K562 (cell line): ENCODE data around the gene KRTAP3-3. TPM values are rescaled to one million over a fixed set of nuclear protein-coding genes. Genes with fewer than 3 reads are reported as not detected.

ENCODE experiments used
- ATAC-seq: fragments of 200-7000 bp; cut with Tn5 transposase; 3 replicates; pipeline ENCODE4 v1.9.1; 2020; ENCODE audit warnings: moderate library complexity
- BruUV-seq: library from RNA; stranded (reverse); fragments of 400-500 nt; replicated peaks from 2 replicates; lab custom pipeline; 2021; lab: Mats Ljungman, UMichigan
- CTCF ChIA-PET: fragments of 300-600 bp; formaldehyde crosslinking; extraction: SDS; loops from one replicate; lab custom pipeline; 2021; ENCODE audit warnings: low intra/inter-chr PET ratio; lab: Yijun Ruan, JAX
- POLR2A ChIA-PET: fragments of 300-600, 350-650 bp; sonication (Branson Sonifier 250); formaldehyde crosslinking; extraction: SDS; loops from one replicate; lab custom pipeline; 2021; ENCODE audit warnings: antibody characterized with exemption, inconsistent platforms; lab: Yijun Ruan, JAX
- DNase-seq, 4 experiments: peaks; one replicate each; pipeline versions ENCODE4 v3.0.0 to v3.0.0-alpha.2; 2011 to 2018; ENCODE audit warnings: low spot score in 3 of 4, mixed read lengths in 3 of 4; ENCODE audit errors: extremely low read depth in 1 of 4
- FAIRE-seq: peaks from 2 replicates; lab custom pipeline; 2011; peaks lifted over from hg19 to GRCh38; lab: Jason Lieb, UNC
- H2AFZ ChIP-seq: 2 replicates; pipeline ENCODE4 v1.6.0; 2011; ENCODE audit warnings: low read depth, low read length, control low read depth, inconsistent platforms
- H3K27ac ChIP-seq: fragments of 200-600 bp; 3 replicates; pipeline ENCODE4 v1.8.0; 2011; ENCODE audit warnings: low read depth, mild to moderate bottlenecking, control low read depth, inconsistent platforms, low read length, moderate library complexity, mixed read lengths; ENCODE audit errors: extremely low read depth
- H3K27me3 ChIP-seq, 2 experiments: fragments of 300-600 bp in 1 of 2; 2 replicates in 1 of 2; 3 replicates in 1 of 2; pipeline versions ENCODE4 v1.6.0 to v1.8.0; 2011; ENCODE audit warnings: inconsistent platforms in 2 of 2, low read length in 2 of 2, mild to moderate bottlenecking in 1 of 2, mixed read lengths in 1 of 2, moderate library complexity in 1 of 2; ENCODE audit not compliant: control insufficient read depth in 2 of 2, insufficient read depth in 2 of 2
- H3K36me3 ChIP-seq: fragments of 300-600 bp; 3 replicates; pipeline ENCODE4 v1.8.0; 2011; ENCODE audit warnings: mild to moderate bottlenecking, low read length, inconsistent platforms; ENCODE audit not compliant: control insufficient read depth, insufficient read depth
- H3K4me1 ChIP-seq, 2 experiments: fragments of 200-600 bp in 1 of 2; replicated peaks in 1 of 2; 2 replicates in 1 of 2; 3 replicates in 1 of 2; pipeline versions ENCODE4 v1.5.1 to v1.8.0; 2011; ENCODE audit warnings: inconsistent platforms in 2 of 2, low read length in 2 of 2, mild to moderate bottlenecking in 1 of 2, mixed read lengths in 1 of 2, moderate library complexity in 1 of 2; ENCODE audit not compliant: control insufficient read depth in 2 of 2, insufficient read depth in 2 of 2
- H3K4me2 ChIP-seq: 2 replicates; pipeline ENCODE4 v1.6.1; 2011; ENCODE audit warnings: low read length, control low read depth, inconsistent platforms, mixed read lengths; ENCODE audit not compliant: insufficient read depth
- H3K4me3 ChIP-seq: fragments of 200-600 bp; sonication (generic), shearing (Covaris generic); 2 replicates; pipeline ENCODE4 v1.5.1; 2016; ENCODE audit warnings: control low read depth, inconsistent platforms
- H3K79me2 ChIP-seq: fragments of 200-600 bp; 3 replicates; pipeline ENCODE4 v1.8.0; 2011; ENCODE audit warnings: low read length, inconsistent platforms; ENCODE audit not compliant: control insufficient read depth, insufficient read depth
- H3K9ac ChIP-seq, 2 experiments: 2 replicates each; pipeline versions ENCODE4 v1.6.0 to v1.6.1; 2011; ENCODE audit warnings: low read depth in 2 of 2, low read length in 2 of 2, control low read depth in 1 of 2, inconsistent platforms in 1 of 2, mild to moderate bottlenecking in 1 of 2, mixed read lengths in 1 of 2; ENCODE audit not compliant: insufficient read depth in 1 of 2
- H3K9me1 ChIP-seq: one replicate; pipeline ENCODE4 v1.6.0; 2011; ENCODE audit warnings: inconsistent platforms, mild to moderate bottlenecking, low read length, moderate library complexity; ENCODE audit not compliant: control insufficient read depth, insufficient read depth
- H3K9me3 ChIP-seq: replicated peaks from 2 replicates; pipeline ENCODE4 v1.5.1; 2011; ENCODE audit warnings: low read depth, low read length, inconsistent platforms; ENCODE audit not compliant: control insufficient read depth, insufficient read depth
- H4K20me1 ChIP-seq: replicated peaks from 2 replicates; pipeline ENCODE4 v1.6.1; 2011; ENCODE audit warnings: low read length, inconsistent platforms, mixed read lengths; ENCODE audit not compliant: control insufficient read depth, insufficient read depth
- BRD4 ChIP-seq: fragments of 200-600 bp; sonication (generic); IDR thresholded peaks from 2 replicates; pipeline ENCODE4 v1.6.1; 2017; ENCODE audit warnings: inconsistent platforms
- RBM25 ChIP-seq: fragments of 200-400 bp; formaldehyde crosslinking; IDR thresholded peaks from 2 replicates; pipeline ENCODE4 v1.6.1; 2018; ENCODE audit warnings: low read length, low read depth, moderate library complexity; ENCODE audit not compliant: severe bottlenecking
- ZFP1 ChIP-seq: fragments of 450-650 bp; formaldehyde crosslinking; IDR thresholded peaks from 2 replicates; pipeline ENCODE4 v1.4.0; 2020; ENCODE audit warnings: mild to moderate bottlenecking, mixed read lengths
- ZNF717 ChIP-seq: fragments of 250-450 bp; sonication (Bioruptor Pico); IDR thresholded peaks from 2 replicates; pipeline ENCODE4 v1.5.0; 2021
- WGBS: fragments of 100-300 bp; shearing (Covaris generic); methylation state at CpG from one replicate; pipeline ENCODE4 v1.1.6; 2016; ENCODE audit warnings: low coverage, mixed read lengths; ENCODE audit not compliant: insufficient coverage; ENCODE audit errors: missing lambda C conversion rate; 5-methylcytosine and 5-hydroxymethylcytosine counted together
- in situ Hi-C: fragments of 300-500 bp; cut with MboI; formaldehyde crosslinking; loops from 4 replicates; pipeline ENCODE4 v1.15.0; 2018; ENCODE audit warnings: inconsistent platforms, mixed read lengths
- intact Hi-C: fragments of 100-400 bp; cut with micrococcal nuclease; formaldehyde crosslinking; loops from 2 replicates; pipeline ENCODE4 v1.14.2; 2022
- polyA plus RNA-seq, 8 experiments: library from polyadenylated mRNA; depleted of rRNA in 4 of 8; stranded (reverse) in 5 of 8; unstranded in 3 of 8; fragments of >200 nt; fragmentation: Nextera tagmentation in 2 of 8; fragmentation: Illumina TruSeq in 1 of 8; extraction: Ambion mirVana in 2 of 8; extraction: Trizol in 1 of 8; gene quantifications; 2 replicates each; pipeline versions ENCODE4 v1.2.1 to v1.2.3, GENCODE V29; 2011 to 2014; ENCODE audit warnings: inconsistent platforms in 1 of 8, missing spikeins in 1 of 8
- total RNA-seq, 7 experiments: library from RNA; depleted of rRNA in 6 of 7; stranded (reverse); fragments of >200 nt in 6 of 7; fragmentation: Illumina TruSeq in 2 of 7; extraction: Trizol in 2 of 7; gene quantifications; 2 replicates each; pipeline versions ENCODE4 v1.2.1 to v1.2.3, GENCODE V29; 2011 to 2021; ENCODE audit warnings: low replicate concordance in 1 of 7
- TF ChIP-seq, protein P1 (sequence below): sonication (generic); formaldehyde crosslinking; IDR thresholded peaks from 2 replicates; pipeline ENCODE4 v1.4.0; 2020; ENCODE audit warnings: mild to moderate bottlenecking, missing genetic modification reagents
- TF ChIP-seq, protein P2 (sequence below): sonication (generic); formaldehyde crosslinking; IDR thresholded peaks from 2 replicates; pipeline ENCODE4 v1.5.0; 2020; ENCODE audit warnings: missing genetic modification reagents

KRTAP3-3 gene
- total and polyA plus RNA-seq, 9 of the 15 experiments (the other 6 are each of a cell fraction or from before 2014, with no cell fraction given): not detected

DNA sequence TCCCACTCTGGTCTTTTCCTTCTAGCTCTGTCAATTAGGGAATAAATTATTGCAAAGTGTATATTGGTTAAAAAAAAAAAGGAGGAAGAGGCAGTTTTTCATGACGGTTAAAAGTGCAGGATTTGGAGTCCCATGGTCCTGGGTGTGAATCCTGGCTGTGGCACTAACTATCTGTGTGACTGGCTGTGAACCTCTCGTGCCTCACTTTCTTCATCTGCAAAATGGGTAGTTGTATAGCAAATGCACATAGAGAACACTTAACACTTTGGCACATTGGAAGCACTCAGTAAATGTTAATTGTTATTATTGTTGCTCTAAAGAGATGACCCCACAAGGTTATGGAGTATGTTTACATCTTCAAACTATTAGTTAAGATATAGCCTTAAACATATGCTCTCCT lies 46.0 kb downstream of the KRTAP3-3 start:
- WGBS: 0% methylated on average over 2 of the region's 2 CpGs
- no peaks in the 10 kb centered on the region for H3K36me3 ChIP-seq
- no peak for DNase-seq
- FAIRE-seq: no peak
- peaks cover 2 to 7% of the 10 kb centered on the region in 2 experiments; a peak in 4 of 5 replicates for H3K27me3 ChIP-seq
- H4K20me1 ChIP-seq: no peaks in the 10 kb centered on the region
- in situ Hi-C loops (no loop called here), intact Hi-C loops (no loop called here)
- H3K4me1 ChIP-seq: no peaks in the 10 kb centered on the region
- TF ChIP-seq BRD4: no peak
- peak; percentile 57 for TF ChIP-seq RBM25
- TF ChIP-seq, protein P1, sequence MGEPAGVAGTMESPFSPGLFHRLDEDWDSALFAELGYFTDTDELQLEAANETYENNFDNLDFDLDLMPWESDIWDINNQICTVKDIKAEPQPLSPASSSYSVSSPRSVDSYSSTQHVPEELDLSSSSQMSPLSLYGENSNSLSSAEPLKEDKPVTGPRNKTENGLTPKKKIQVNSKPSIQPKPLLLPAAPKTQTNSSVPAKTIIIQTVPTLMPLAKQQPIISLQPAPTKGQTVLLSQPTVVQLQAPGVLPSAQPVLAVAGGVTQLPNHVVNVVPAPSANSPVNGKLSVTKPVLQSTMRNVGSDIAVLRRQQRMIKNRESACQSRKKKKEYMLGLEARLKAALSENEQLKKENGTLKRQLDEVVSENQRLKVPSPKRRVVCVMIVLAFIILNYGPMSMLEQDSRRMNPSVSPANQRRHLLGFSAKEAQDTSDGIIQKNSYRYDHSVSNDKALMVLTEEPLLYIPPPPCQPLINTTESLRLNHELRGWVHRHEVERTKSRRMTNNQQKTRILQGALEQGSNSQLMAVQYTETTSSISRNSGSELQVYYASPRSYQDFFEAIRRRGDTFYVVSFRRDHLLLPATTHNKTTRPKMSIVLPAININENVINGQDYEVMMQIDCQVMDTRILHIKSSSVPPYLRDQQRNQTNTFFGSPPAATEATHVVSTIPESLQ (CRISPR knock-in tag): no peak
- no peak for ATAC-seq
- no peaks in the 10 kb centered on the region for H3K9me1 ChIP-seq
- no peak overlapping the region for H3K27ac ChIP-seq
- no peak overlapping the region for H3K4me2 ChIP-seq
- no peak overlapping the region for H3K4me3 ChIP-seq
- BruUV-seq: no TSS peak
- POLR2A ChIA-PET: no interaction called here
- H3K9ac ChIP-seq: no peak overlapping the region
- CTCF ChIA-PET: no interaction called here
- H2AFZ ChIP-seq: no peak overlapping the region
- H3K79me2 ChIP-seq: no peaks in the 10 kb centered on the region
- H3K9me3 ChIP-seq: no peaks in the 10 kb centered on the region

DNA sequence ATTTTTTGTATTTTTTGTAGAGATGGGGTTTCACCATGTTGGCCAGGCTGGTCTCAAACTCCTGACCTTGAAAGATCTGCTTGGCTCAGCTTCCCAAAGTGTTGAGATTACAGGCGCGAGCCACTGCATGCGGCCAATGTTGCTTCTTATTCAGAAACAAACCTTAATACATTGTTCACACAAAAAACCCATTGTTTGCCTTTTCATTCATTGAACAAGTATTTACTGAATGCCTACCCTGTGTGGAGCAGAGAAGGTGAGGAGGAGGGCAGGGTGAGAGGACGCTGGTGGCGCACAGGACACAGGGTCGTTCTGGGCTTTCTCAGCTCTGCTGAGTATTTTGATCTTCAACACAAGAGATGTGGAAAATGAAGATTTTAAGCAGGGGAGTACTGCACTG lies 48.5 kb downstream of the KRTAP3-3 start:
- intact Hi-C loops: no loop called here
- ATAC-seq (no peak), DNase-seq (no peak), FAIRE-seq (no peak)
- H3K9me3 ChIP-seq: no peaks in the 10 kb centered on the region
- H3K9me1 ChIP-seq: no peaks in the 10 kb centered on the region
- H3K27me3 ChIP-seq: peaks cover 2 to 7% of the 10 kb centered on the region in 2 experiments; a peak in 4 of 5 replicates
- TF ChIP-seq, protein P2, sequence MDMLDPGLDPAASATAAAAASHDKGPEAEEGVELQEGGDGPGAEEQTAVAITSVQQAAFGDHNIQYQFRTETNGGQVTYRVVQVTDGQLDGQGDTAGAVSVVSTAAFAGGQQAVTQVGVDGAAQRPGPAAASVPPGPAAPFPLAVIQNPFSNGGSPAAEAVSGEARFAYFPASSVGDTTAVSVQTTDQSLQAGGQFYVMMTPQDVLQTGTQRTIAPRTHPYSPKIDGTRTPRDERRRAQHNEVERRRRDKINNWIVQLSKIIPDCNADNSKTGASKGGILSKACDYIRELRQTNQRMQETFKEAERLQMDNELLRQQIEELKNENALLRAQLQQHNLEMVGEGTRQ (CRISPR knock-in tag): no peak
- TF ChIP-seq ZNF717 (CRISPR knock-in tag) (no peak), ZFP1 (CRISPR knock-in tag) (no peak)
- no peaks in the 10 kb centered on the region for H3K79me2 ChIP-seq
- H3K9ac ChIP-seq: no peak overlapping the region
- no peaks in the 10 kb centered on the region for H4K20me1 ChIP-seq
- H3K4me1 ChIP-seq: no peaks in the 10 kb centered on the region
- no peaks in the 10 kb centered on the region for H3K36me3 ChIP-seq
- no peak overlapping the region for H3K4me3 ChIP-seq
- POLR2A ChIA-PET: interaction anchor here (0.6 kb wide), 1 partner anchor 1400 kb away, joined by 3 read pairs; no protein-coding TSS in a partner anchor
- no peak overlapping the region for H2AFZ ChIP-seq
- CTCF ChIA-PET: no interaction called here
- WGBS: 25% methylated on average over 6 of the region's 6 CpGs
- in situ Hi-C loops: no loop called here
- H3K27ac ChIP-seq: no peak overlapping the region
- no TSS peak for BruUV-seq
- no peak overlapping the region for H3K4me2 ChIP-seq
